GM23338 (cell line): ENCODE measurements around the gene COA8. TPM values are rescaled to one million over a fixed set of nuclear protein-coding genes. Genes with fewer than 3 reads are reported as not detected.

ENCODE experiments used
- ATAC-seq: fragments of 200-7000 bp; cut with Tn5 transposase; 3 replicates; pipeline ENCODE4 v1.9.1; 2020
- DNase-seq: peaks from one replicate; pipeline ENCODE4 v3.0.0-alpha.2; 2015; ENCODE audit warnings: low spot score
- H2AFZ ChIP-seq: fragments of 200-600 bp; sonication (generic); 2 replicates; pipeline ENCODE4 v1.8.0; 2016; ENCODE audit warnings: antibody characterized with exemption, mild to moderate bottlenecking, moderate library complexity
- H3F3A ChIP-seq: fragments of 200-600 bp; sonication (generic); replicated peaks from 2 replicates; pipeline ENCODE4 v1.8.0; 2017; ENCODE audit warnings: antibody characterized with exemption, mixed run types, low read depth
- H3K27ac ChIP-seq: fragments of 200-600 bp; sonication (generic); 2 replicates; pipeline ENCODE4 v1.6.1; 2016; ENCODE audit warnings: low read depth
- H3K27me3 ChIP-seq: fragments of 200-600 bp; sonication (generic); 2 replicates; pipeline ENCODE4 v1.8.0; 2016; ENCODE audit warnings: mild to moderate bottlenecking, mixed run types, moderate library complexity; ENCODE audit not compliant: insufficient read depth
- H3K36me3 ChIP-seq: fragments of 200-600 bp; sonication (generic); 2 replicates; pipeline ENCODE4 v1.8.0; 2016; ENCODE audit warnings: mild to moderate bottlenecking; ENCODE audit not compliant: insufficient read depth
- H3K4me1 ChIP-seq: fragments of 200-600 bp; sonication (generic); 2 replicates; pipeline ENCODE4 v1.8.0; 2016; ENCODE audit warnings: mild to moderate bottlenecking, moderate library complexity; ENCODE audit not compliant: insufficient read depth
- H3K4me2 ChIP-seq: fragments of 200-600 bp; sonication (generic); 2 replicates; pipeline ENCODE4 v1.7.1; 2017; ENCODE audit warnings: mixed run types
- H3K4me3 ChIP-seq: fragments of 200-600 bp; sonication (generic); 2 replicates; pipeline ENCODE4 v1.6.1; 2016; ENCODE audit warnings: mixed run types
- H3K79me2 ChIP-seq: fragments of 200-600 bp; sonication (generic); replicated peaks from 2 replicates; pipeline ENCODE4 v1.8.0; 2017; ENCODE audit warnings: mild to moderate bottlenecking; ENCODE audit not compliant: insufficient read depth
- H3K9me2 ChIP-seq: fragments of 200-600 bp; sonication (generic); 2 replicates; pipeline ENCODE4 v1.8.0; 2017; ENCODE audit not compliant: insufficient read depth
- H4K20me1 ChIP-seq: fragments of 200-600 bp; sonication (generic); replicated peaks from 2 replicates; pipeline ENCODE4 v1.8.0; 2017; ENCODE audit warnings: mild to moderate bottlenecking; ENCODE audit not compliant: insufficient read depth
- H3K27ac Mint-ChIP-seq: 2 replicates; pipeline ENCODE4 v1.8.0; 2020; ENCODE audit warnings: inconsistent platforms, mild to moderate bottlenecking, moderate library complexity, mixed read lengths
- H3K27me3 Mint-ChIP-seq: 3 replicates; pipeline ENCODE4 v1.8.0; 2022; ENCODE audit warnings: low read depth, mild to moderate bottlenecking, moderate library complexity, mixed read lengths, inconsistent platforms; ENCODE audit not compliant: insufficient read depth, poor library complexity
- H3K36me3 Mint-ChIP-seq: 3 replicates; pipeline ENCODE4 v1.8.0; 2021; ENCODE audit warnings: low read depth, mild to moderate bottlenecking, inconsistent platforms, moderate library complexity, mixed read lengths
- H3K4me1 Mint-ChIP-seq: 3 replicates; pipeline ENCODE4 v1.8.0; 2020; ENCODE audit warnings: mild to moderate bottlenecking, inconsistent platforms, mixed read lengths
- H3K4me3 Mint-ChIP-seq: 3 replicates; pipeline ENCODE4 v1.8.0; 2021; ENCODE audit warnings: moderate library complexity, mild to moderate bottlenecking, inconsistent platforms, mixed read lengths
- H3K9me3 Mint-ChIP-seq: 3 replicates; pipeline ENCODE4 v1.8.0; 2020; ENCODE audit warnings: moderate library complexity, mild to moderate bottlenecking, inconsistent platforms, mixed read lengths
- CREB1 ChIP-seq: fragments of 250-450 bp; sonication (Bioruptor Pico); IDR thresholded peaks from 2 replicates; pipeline ENCODE4 v1.5.0; 2020; ENCODE audit warnings: low read depth, mild to moderate bottlenecking, moderate library complexity
- ETS1 ChIP-seq: IDR thresholded peaks from 2 replicates; pipeline ENCODE4 v1.6.1; 2016; ENCODE audit warnings: antibody characterized with exemption
- EZH2 ChIP-seq: fragments of 200-600 bp; sonication (generic); IDR thresholded peaks from one replicate; pipeline ENCODE4 v1.8.0; 2017; ENCODE audit warnings: antibody characterized with exemption, mild to moderate bottlenecking, low read depth; ENCODE audit not compliant: unreplicated experiment
- JUNB ChIP-seq: IDR thresholded peaks from one replicate; pipeline ENCODE4 v1.6.1; 2016; ENCODE audit warnings: antibody characterized with exemption; ENCODE audit not compliant: unreplicated experiment
- NANOG ChIP-seq: IDR thresholded peaks from 2 replicates; pipeline ENCODE4 v1.6.1; 2016; ENCODE audit warnings: antibody characterized with exemption, borderline replicate concordance
- POLR2AphosphoS5 ChIP-seq: IDR thresholded peaks from 2 replicates; pipeline ENCODE4 v1.6.1; 2016; ENCODE audit warnings: antibody characterized with exemption, low read depth
- STAT1 ChIP-seq: IDR thresholded peaks from one replicate; pipeline ENCODE4 v1.6.1; 2016; ENCODE audit warnings: antibody characterized with exemption; ENCODE audit not compliant: unreplicated experiment
- ZNF114 ChIP-seq: fragments of 250-450 bp; sonication (Bioruptor Pico); IDR thresholded peaks from 2 replicates; pipeline ENCODE4 v1.5.0; 2020; ENCODE audit warnings: mild to moderate bottlenecking, moderate library complexity
- ZNF331 ChIP-seq: fragments of 250-450 bp; sonication (Bioruptor Pico); IDR thresholded peaks from 2 replicates; pipeline ENCODE4 v1.5.0; 2020; ENCODE audit warnings: low read depth, mild to moderate bottlenecking, moderate library complexity
- polyA plus RNA-seq: library from polyadenylated mRNA; unstranded; fragments of >200 nt; fragmentation: Nextera tagmentation; extraction: Ambion mirVana; gene quantifications from 2 replicates; pipeline ENCODE4 v1.2.1, GENCODE V29; 2016
- total RNA-seq: library from RNA; depleted of rRNA; stranded (reverse); fragments of >200 nt; shearing (Covaris generic); gene quantifications from 2 replicates; pipeline ENCODE4 v1.2.3, GENCODE V29; 2014
- TF ChIP-seq, protein P1 (sequence below), 2 experiments: fragments of 200-600 bp in 1 of 2; sonication (generic) in 1 of 2; conservative IDR thresholded peaks; 2 replicates each; pipeline versions ENCODE4 v1.5.1 to v1.6.1; 2016 to 2017; ENCODE audit warnings: antibody characterized with exemption in 2 of 2, low read depth in 2 of 2, mild to moderate bottlenecking in 2 of 2, moderate library complexity in 1 of 2

Gene COA8
- total and polyA plus RNA-seq, 2 experiments from 2014 or later: 61.3 to 130 TPM

DNA sequence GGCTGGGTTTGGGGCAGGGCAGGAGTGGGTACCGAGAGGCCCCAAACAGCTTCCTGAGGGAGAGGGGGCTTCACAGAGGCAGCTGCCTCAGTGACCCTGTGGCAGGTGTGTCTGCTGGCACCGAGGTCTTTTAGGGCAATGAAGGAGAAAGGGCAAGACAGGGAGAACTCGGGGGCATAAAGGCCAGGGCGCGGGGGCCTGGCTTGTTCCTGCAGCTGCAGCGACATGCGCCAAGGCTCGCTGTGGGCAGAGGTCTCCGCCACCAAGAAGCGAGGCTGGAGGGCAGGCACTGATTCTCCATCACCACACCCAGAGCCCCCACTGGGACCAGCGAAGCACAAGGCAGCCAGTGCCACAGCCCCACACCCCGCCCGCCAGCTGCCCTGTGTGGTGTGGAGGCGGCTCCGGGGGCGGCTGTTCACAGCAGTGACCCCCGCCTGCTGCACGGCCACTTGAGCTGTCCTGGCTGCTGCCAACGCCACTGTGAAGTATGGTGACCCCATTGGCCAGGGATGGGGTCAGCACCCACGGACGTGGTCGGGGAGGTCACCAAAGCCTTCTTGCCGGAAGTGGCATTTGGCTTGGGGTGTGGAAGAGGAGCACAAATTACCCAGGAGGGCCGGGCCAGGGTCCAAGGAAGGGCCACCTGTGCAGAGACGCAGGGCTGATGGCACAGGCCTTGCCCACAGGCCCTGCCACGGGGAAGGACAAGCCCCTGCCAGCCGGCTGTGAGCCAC is 16.7 kb upstream of the COA8 start:
- H3K4me3 Mint-ChIP-seq: no peak overlapping the region
- H3K27me3 Mint-ChIP-seq: peaks cover 10% of the 10 kb centered on the region
- no peaks in the 10 kb centered on the region for H3K9me3 Mint-ChIP-seq
- H3K27me3 ChIP-seq: no peaks in the 10 kb centered on the region
- H3F3A ChIP-seq: 0 out of 2 replicates have a peak, but pooled peaks cover 3% of the 10 kb centered on the region
- H3K27ac Mint-ChIP-seq: no peak overlapping the region
- no peaks in the 10 kb centered on the region for H4K20me1 ChIP-seq
- H3K9me2 ChIP-seq: no peaks in the 10 kb centered on the region
- no peak for DNase-seq
- H2AFZ ChIP-seq: no peak overlapping the region
- no peak overlapping the region for H3K27ac ChIP-seq
- ATAC-seq: no peak
- H3K4me2 ChIP-seq: no peak overlapping the region
- H3K36me3 ChIP-seq: no peaks in the 10 kb centered on the region
- H3K4me1 Mint-ChIP-seq: peaks cover 9% of the 10 kb centered on the region; the same call in 1 of the 3 replicates
- no peak for TF ChIP-seq POLR2AphosphoS5
- TF ChIP-seq ZNF331 (CRISPR knock-in tag): no peak
- no peak for TF ChIP-seq STAT1
- no peaks in the 10 kb centered on the region for H3K36me3 Mint-ChIP-seq
- no peaks in the 10 kb centered on the region for H3K79me2 ChIP-seq
- no peak overlapping the region for H3K4me3 ChIP-seq
- peaks cover 18% of the 10 kb centered on the region for H3K4me1 ChIP-seq

DNA sequence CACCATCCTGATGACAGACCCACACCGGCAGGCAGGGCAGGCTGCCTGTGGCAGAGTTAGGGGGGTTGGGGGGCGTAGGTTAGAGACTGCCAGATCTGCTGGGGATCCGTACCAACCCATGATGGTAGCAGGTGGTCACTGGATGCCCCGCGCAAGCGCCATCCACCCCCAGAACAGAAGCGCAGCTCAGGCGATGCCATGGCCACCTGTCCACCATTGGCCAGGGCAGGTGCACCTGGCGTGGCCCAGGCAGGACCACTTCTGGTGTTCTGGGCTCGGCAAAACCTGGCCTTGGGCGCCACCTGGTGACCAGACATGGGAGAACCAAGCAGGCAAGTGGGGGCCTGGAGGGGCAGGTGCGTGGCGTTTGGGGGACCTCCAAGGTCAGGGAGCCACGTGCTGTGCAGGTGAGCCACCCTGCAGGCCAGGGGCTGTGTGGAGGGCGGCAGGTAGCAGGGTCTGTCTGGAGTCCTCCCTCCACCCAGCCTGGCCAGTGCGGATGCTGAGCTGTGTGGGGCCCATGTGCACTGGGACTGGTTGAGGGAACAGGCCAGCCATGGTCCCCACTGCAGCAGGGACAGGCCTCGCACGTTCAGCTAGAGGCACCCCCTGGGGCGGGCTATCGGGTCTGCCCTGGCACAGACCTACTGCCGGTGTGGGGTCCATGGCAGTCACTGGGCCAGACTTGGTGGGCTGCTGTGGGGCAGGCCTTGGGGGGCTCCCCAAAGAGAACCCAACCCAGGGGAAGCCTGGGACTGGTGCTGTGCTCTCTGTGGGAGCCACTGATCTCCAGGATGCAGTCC is 15.9 kb upstream of the COA8 start:
- Histone ChIP-seq H3K27ac (no peak overlapping the region), H3K4me3 (no peak overlapping the region), H2AFZ (no peak overlapping the region), H4K20me1 (no peaks in the 10 kb centered on the region), H3K4me2 (no peak overlapping the region), H3K36me3 (no peaks in the 10 kb centered on the region), H3K27me3 (no peaks in the 10 kb centered on the region), H3K4me1 (peaks cover 16% of the 10 kb centered on the region), H3K79me2 (no peaks in the 10 kb centered on the region), H3K9me2 (no peaks in the 10 kb centered on the region), H3F3A (0 out of 2 replicates have a peak, but pooled peaks cover 3% of the 10 kb centered on the region)
- no peak for TF ChIP-seq ZNF114 (CRISPR knock-in tag)
- TF ChIP-seq STAT1: no peak
- no peak for TF ChIP-seq ZNF331 (CRISPR knock-in tag)
- no peak for TF ChIP-seq POLR2AphosphoS5
- TF ChIP-seq ETS1: no peak
- TF ChIP-seq CREB1 (CRISPR knock-in tag): 0 out of 2 replicates have a peak, but pooled peaks have one; percentile 18
- TF ChIP-seq, protein P1, sequence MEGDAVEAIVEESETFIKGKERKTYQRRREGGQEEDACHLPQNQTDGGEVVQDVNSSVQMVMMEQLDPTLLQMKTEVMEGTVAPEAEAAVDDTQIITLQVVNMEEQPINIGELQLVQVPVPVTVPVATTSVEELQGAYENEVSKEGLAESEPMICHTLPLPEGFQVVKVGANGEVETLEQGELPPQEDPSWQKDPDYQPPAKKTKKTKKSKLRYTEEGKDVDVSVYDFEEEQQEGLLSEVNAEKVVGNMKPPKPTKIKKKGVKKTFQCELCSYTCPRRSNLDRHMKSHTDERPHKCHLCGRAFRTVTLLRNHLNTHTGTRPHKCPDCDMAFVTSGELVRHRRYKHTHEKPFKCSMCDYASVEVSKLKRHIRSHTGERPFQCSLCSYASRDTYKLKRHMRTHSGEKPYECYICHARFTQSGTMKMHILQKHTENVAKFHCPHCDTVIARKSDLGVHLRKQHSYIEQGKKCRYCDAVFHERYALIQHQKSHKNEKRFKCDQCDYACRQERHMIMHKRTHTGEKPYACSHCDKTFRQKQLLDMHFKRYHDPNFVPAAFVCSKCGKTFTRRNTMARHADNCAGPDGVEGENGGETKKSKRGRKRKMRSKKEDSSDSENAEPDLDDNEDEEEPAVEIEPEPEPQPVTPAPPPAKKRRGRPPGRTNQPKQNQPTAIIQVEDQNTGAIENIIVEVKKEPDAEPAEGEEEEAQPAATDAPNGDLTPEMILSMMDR (conservative IDR thresholded peaks at IDR 0.05; ENCODE audit: low read depth in 2 of 2): peak; percentile 84 to 99
- no peak for TF ChIP-seq NANOG
- TF ChIP-seq EZH2: no peak
- no peak for TF ChIP-seq JUNB
- Mint-ChIP-seq H3K27ac (no peak overlapping the region), H3K27me3 (peaks cover 13% of the 10 kb centered on the region), H3K36me3 (no peaks in the 10 kb centered on the region), H3K4me3 (no peak overlapping the region), H3K9me3 (no peaks in the 10 kb centered on the region), H3K4me1 (peaks cover 11% of the 10 kb centered on the region; the same call in 1 of the 3 replicates)
- DNase-seq: peak; percentile 87
- peak; percentile 32 for ATAC-seq
